ENCODE measurements around the gene SYT9.

SYT9 gene

DNA sequence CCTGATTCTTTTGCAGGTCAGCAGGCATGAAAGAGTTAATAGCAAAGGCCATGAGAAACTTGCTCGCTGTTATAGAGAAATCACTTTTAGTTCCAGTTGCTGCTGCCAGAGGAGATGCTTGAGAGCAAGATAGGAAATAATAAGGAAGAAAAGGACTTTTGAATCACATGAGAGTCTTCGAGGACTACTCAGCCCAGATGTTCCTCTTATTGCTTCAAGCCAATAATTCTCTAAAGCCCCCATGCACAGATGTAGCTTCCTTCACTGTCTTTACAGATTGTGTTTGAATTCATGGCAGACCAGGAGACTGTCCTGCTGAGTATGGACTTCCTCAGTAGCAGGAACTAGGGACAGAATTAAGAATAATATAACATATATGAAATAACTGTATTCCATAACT is 183.5 kb downstream of the SYT9 start:
- DNase-seq = no peak

- no peak for DNase-seq
These were observed 184.4 kb downstream of the SYT9 start for GRCh38 chr11:7436146-7436545.

GRCh38 chr11:7436657-7437056 is 185.0 kb downstream of the SYT9 start:
- DNase-seq = peak; percentile 49

DNA sequence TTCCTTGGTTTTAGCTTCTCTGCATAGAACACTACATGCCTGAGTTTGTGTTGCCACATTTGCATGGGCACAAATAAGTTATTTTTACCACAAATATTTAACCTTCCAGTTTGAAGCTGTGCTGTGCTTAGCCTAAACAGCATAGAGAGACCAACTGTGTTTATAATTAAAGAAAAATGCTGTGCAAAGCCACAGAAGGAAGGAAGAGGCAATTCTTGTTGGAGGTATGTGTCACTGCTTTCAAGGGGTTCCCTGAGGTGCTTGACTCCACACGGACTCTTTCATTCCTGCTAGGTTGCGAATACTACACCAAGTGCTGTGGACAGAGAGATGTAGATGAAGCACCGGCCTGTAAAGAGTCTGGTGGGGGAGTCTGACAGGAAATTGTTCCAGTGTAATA is 186.0 kb downstream of the SYT9 start:
- DNase-seq = no peak

- no peak for DNase-seq
These were observed 188.1 kb downstream of the SYT9 start for GRCh38 chr11:7439746-7440320.

GRCh38 chr11:7442588-7443215 is 191.0 kb downstream of the SYT9 start:
- DNase-seq = peak; percentile 67

- DNase-seq = peak; percentile 88
These were observed 192.6 kb downstream of the SYT9 start for GRCh38 chr11:7444091-7444981.

DNA sequence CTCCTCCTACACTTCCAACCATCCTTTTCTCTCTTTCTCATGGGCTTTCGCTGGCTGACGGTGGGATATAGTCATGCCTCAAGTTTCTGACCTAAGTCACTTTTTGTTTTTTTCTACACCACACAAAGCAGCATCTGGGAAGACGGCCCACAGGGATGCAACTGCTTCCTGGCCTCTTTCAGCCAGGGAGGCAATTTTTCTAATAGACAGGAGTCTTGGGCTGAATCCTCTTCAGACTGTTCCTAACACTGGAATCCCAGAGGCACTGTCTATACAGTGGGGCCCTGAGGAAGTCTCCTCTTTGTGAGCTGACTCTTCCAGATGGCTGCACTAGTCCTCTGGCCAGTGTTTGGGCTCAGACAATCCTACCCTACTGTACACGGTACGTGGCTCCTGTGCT is 193.9 kb downstream of the SYT9 start:
- no peak for DNase-seq

- DNase-seq = no peak
These were observed 196.5 kb downstream of the SYT9 start for GRCh38 chr11:7448201-7448600.

DNA sequence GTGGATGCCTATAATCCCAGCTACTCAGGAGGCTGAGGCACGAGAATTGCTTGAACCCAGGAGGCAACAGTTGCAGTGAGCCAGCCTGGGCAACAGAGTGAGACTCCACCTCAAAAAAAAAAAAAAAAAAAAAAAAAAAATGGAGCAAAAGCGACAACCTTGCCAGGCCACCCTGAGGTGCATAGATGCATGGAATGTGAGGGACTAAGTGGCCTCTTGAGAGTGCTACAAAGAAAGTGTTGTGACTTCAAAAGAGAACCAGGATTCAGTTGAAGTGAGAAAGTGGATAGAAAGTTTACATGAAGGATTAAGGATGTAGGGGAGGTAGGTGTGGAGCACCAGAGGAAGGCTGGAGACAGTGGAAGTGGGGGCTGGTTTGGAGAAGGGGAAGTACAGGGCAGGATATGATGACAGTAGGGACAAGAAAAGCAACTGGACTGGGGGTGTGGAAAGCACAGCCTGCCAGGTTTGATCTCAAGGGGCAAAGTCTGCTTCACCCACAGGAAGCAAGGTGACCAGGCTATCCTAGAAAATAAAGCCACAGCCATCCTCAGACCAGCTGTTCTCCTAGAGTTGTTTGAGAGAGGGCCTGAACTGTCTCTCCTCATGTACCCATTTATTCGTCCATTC is 197.6 kb downstream of the SYT9 start:
- no peak for DNase-seq

DNA sequence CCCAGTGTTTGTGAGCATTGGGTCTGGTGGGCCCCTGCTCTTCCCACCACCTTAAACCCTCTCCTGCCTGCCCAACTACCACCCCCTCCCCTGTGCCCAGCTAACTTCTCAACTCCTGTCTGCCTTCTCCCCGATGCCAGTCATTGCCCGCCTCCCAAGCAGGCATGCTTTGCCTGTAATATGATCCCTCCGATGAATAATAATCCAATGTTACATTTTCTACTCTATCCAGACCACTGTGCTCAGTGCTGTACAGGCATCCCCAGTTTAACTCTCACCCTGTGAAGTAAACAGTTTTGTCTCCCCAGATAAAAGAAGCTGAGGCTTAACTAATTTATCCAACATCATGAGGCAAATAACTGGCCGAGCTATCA is 198.1 kb downstream of the SYT9 start:
- DNase-seq = no peak

- no peak for DNase-seq
These were observed 199.1 kb downstream of the SYT9 start for GRCh38 chr11:7450836-7451235.

DNA sequence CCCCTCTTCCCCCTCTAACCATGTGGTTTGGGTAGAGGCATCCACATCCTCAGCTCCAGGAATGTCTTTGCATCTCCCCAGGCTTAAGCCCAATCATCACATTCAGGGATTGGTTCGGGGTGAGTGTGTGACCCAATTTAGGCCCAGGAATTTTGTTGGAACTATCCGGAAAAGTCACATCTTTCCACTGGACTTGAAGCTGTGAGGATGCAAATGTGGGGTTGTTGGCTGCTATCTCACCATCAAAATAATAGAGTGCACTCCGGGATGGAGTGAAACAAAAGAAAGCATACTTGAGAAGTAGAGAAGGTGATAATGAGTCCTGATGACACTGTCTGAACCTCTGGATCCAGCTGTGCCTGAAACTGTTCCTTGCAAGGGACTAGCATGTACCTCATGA is 199.8 kb downstream of the SYT9 start:
- no peak for DNase-seq

DNA sequence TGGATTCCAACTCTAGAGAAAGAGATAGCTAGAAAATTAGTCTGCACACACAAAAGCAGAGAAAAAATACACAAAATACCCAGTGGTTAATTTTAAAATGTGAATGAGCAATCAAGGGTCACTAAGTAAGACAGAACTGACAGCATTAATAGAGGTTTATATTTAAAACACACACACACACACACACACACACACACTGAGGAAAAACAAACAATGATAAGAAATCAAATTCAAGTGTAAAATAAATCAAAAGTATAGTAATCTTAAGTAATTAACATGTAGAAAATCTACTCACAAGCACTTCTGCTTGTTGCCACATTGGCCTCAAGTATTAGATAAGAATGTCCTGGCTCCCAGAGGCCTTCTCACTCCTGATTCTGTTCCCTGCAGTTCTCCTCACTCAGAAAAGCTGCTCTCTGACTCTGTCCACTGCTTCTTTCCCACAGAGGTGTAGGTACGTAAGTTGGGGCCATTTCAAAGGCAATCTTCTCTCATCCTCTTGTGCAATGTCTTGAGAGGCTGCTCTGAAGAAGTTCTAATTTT is 200.3 kb downstream of the SYT9 start:
- no peak for DNase-seq

GRCh38 chr11:7454854-7455253 is 203.2 kb downstream of the SYT9 start:
- DNase-seq = no peak

- peak; percentile 8 for DNase-seq
These were observed 205.5 kb downstream of the SYT9 start for GRCh38 chr11:7457211-7457610.

DNA sequence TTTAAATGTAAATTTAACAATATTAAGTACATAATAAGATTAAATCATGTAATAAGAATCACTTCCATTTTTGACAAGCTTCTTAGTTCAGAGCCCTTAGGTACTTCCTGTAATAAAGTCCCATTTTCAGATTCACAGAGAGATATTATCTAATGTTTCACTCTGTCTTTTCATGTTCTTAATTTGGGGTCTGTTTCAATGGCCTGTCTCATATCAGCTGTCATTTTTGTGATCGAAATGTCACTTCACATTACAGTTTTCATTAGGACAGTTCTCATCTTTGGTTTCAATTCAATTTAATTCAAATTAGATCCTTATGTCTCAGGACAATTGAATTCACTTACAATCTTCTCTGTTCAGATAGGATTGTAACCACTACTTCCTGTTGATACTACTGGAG is 211.0 kb downstream of the SYT9 start:
- no peak for DNase-seq

DNA sequence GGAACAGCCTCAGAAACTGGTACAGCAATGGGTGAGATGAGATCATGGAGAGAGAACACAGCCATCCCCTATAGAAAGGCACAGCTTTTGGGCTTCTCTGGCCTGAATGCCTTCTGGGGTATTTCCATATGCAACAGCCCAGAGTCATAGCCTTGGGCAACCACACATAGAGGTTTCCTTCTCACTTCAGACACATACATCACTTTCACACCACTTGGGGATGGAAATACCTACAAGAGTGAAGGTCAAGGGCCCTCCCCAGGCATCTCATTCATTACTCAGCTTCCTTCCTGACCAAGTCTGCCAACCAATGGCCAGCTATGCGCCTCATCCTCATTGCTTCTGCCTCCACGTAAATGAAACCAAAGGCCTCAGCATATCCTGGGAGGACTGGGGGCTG is 215.9 kb downstream of the SYT9 start:
- DNase-seq = no peak

DNA sequence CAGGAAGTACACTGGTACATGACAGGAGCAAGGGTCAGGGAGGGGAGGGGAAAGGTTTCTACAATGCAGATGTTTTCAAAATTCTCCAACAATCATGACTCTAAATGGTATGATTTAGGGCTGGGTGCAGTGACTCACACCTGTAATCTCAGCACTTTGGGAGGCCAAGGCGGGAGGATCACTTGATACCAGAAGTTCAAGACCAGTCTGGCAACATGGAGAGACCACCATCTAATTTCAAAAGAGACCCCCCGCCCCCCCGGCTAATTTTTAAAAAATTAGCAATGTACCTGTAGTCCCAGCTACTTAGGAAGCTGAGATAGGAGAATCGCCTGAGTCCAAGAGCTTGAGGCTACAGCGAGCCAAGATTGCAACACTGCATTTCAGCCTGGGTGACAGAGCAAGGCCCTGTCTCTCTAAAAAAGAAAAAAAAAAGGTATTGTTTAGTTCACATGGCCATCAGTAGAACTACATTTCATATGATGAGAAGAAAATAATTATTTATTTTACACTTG is 217.7 kb downstream of the SYT9 start:
- no peak for DNase-seq

DNA sequence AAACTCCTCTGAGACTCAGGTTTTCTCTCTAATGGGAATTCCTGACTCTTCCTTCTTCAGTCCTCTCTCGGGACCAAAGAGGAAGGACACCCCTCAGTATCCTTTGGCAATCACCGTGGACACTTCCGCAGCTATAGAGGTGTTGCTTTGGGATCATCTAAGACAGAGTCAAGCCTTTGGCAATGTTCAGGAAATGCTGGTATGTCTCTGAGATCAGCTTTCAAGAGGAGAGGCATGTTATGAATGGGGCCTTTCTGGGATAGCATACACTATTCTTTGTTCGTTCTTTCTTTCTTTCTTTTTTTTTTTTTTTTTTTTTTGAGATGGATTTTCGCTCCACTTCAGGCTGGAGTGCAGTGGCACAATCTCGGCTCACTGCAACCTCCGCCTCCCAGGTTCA is 219.4 kb downstream of the SYT9 start:
- no peak for DNase-seq

DNA sequence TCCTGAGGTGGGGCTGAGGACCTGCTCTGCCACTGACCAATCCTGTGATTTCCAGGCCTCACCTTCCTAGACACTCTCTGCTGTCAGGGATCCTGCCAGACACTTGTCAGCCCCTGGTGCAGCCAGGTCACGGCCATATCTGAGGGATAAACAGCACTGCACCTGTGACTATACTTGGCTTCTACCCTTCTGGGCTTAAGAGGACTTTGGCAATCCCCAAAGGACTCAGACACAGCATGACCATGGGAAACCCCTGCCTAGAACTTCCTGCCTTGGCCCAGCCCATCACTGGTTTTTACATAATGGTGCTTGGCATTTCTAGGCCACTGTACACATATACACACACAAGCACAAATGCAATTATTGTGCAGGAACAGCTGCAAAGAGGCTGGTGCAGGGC is 222.0 kb downstream of the SYT9 start:
- DNase-seq = peak; percentile 19

GRCh38 chr11:7480113-7480512 is 228.4 kb downstream of the SYT9 start:
- no peak for DNase-seq

- no peak for DNase-seq
These were observed 232.4 kb downstream of the SYT9 start for GRCh38 chr11:7484131-7484530.
